Fibroblast of mammary gland (primary cell): ENCODE data around the gene TMPRSS15.

Experiments
- DNase-seq: peaks from one replicate; pipeline ENCODE4 v3.0.0-alpha.2; 2010; ENCODE audit warnings: low read depth
- H3K4me3 ChIP-seq: 2 replicates; pipeline ENCODE4 v1.5.1; 2011; ENCODE audit warnings: low read depth, mild to moderate bottlenecking, low read length, moderate library complexity; ENCODE audit not compliant: control insufficient read depth
- CTCF ChIP-seq: conservative IDR thresholded peaks from 2 replicates; pipeline ENCODE4 v1.5.1; 2011; ENCODE audit warnings: low read depth, low read length, inconsistent platforms; ENCODE audit not compliant: control insufficient read depth, insufficient read depth

Gene TMPRSS15

GRCh38 chr21:18318156-18318555, 85.4 kb downstream of the TMPRSS15 start:
- TF ChIP-seq CTCF: no peak
- no peak overlapping the region for H3K4me3 ChIP-seq
- no peak for DNase-seq

- H3K4me3 ChIP-seq: no peak overlapping the region
- no peak for DNase-seq
- TF ChIP-seq CTCF: no peak
Measured at GRCh38 chr21:18298228-18298627, 105.4 kb downstream of the TMPRSS15 start.

GRCh38 chr21:18294100-18294499, 109.5 kb downstream of the TMPRSS15 start:
- DNase-seq: no peak
- no peak for TF ChIP-seq CTCF
- no peak overlapping the region for H3K4me3 ChIP-seq

GRCh38 chr21:18289876-18290275, 113.7 kb downstream of the TMPRSS15 start:
- DNase-seq: no peak
- no peak for TF ChIP-seq CTCF

GRCh38 chr21:18285379-18285778, 118.2 kb downstream of the TMPRSS15 start:
- DNase-seq: no peak
- no peak overlapping the region for H3K4me3 ChIP-seq
- no peak for TF ChIP-seq CTCF

More at GRCh38 chr21:18289876-18290275, 113.7 kb downstream of the TMPRSS15 start:
- H3K4me3 ChIP-seq: no peak overlapping the region

GRCh38 chr21:18275781-18276180, 127.8 kb downstream of the TMPRSS15 start:
- DNase-seq: no peak
- no peak for TF ChIP-seq CTCF
- H3K4me3 ChIP-seq: no peak overlapping the region

GRCh38 chr21:18274370-18274769, 129.2 kb downstream of the TMPRSS15 start:
- no peak for TF ChIP-seq CTCF
- no peak for DNase-seq
- no peak overlapping the region for H3K4me3 ChIP-seq
